Ectodermal cell (in vitro differentiated cells): Measurements from ENCODE around the gene PLCH2.
"Not testable (repeated sequence)": the region's sequence is repeated elsewhere in the genome, so short reads cannot be mapped to it uniquely, and the experiment has no call there.

ENCODE experiments used
- H3K27ac ChIP-seq: 2 replicates; pipeline ENCODE4 v1.7.0; 2013; ENCODE audit warnings: mild to moderate bottlenecking, low read depth, low read length; ENCODE audit not compliant: insufficient read depth, poor library complexity, severe bottlenecking
- H3K27me3 ChIP-seq: 2 replicates; pipeline ENCODE4 v1.7.0; 2013; ENCODE audit warnings: mild to moderate bottlenecking, low read length; ENCODE audit not compliant: insufficient read depth, control insufficient read depth, poor library complexity, severe bottlenecking
- H3K36me3 ChIP-seq: one replicate; pipeline ENCODE4 v1.7.0; 2013; ENCODE audit warnings: low read length; ENCODE audit not compliant: control insufficient read depth, insufficient read depth
- H3K4me1 ChIP-seq: one replicate; pipeline ENCODE4 v1.7.0; 2013; ENCODE audit warnings: low read length; ENCODE audit not compliant: control insufficient read depth, insufficient read depth
- H3K4me3 ChIP-seq: 2 replicates; pipeline ENCODE4 v1.7.0; 2013; ENCODE audit warnings: low read depth, low read length, control low read depth; ENCODE audit not compliant: insufficient read depth
- H3K9me3 ChIP-seq: 2 replicates; pipeline ENCODE4 v1.7.0; 2013; ENCODE audit warnings: mild to moderate bottlenecking, low read length, moderate library complexity; ENCODE audit not compliant: control insufficient read depth
- WGBS, 2 experiments: methylation state at CpG; one replicate each; pipeline ENCODE4 v1.1.7; 2013; ENCODE audit warnings: missing lambda C conversion rate in 2 of 2; 5-methylcytosine and 5-hydroxymethylcytosine counted together

Gene PLCH2

GRCh38 chr1:2549367-2550029 is 73.4 kb downstream of the PLCH2 start:
- H3K36me3 ChIP-seq, H3K27ac ChIP-seq, H3K27me3 ChIP-seq, H3K9me3 ChIP-seq, H3K4me3 ChIP-seq: not testable (repeated sequence)
- WGBS, 2 experiments: 86% methylated on average over 19 to 21 of the region's 28 CpGs
- peaks cover 34% of the 10 kb centered on the region for H3K4me1 ChIP-seq

GRCh38 chr1:2550309-2550861 is 74.3 kb downstream of the PLCH2 start:
- 80 to 89% methylated on average over 11 of the region's 12 CpGs for WGBS, 2 experiments
- H3K4me1 ChIP-seq: peaks cover 25% of the 10 kb centered on the region
- H3K27me3 ChIP-seq, H3K9me3 ChIP-seq, H3K4me3 ChIP-seq, H3K36me3 ChIP-seq, H3K27ac ChIP-seq: not testable (repeated sequence)

- H3K4me3 ChIP-seq, H3K9me3 ChIP-seq, H3K36me3 ChIP-seq, H3K27me3 ChIP-seq, H3K27ac ChIP-seq: not testable (repeated sequence)
- H3K4me1 ChIP-seq: peaks cover 24% of the 10 kb centered on the region
- 92 to 93% methylated on average over 9 of the region's 9 CpGs for WGBS, 2 experiments
Measured at GRCh38 chr1:2551544-2551943, 75.5 kb downstream of the PLCH2 start.

- Histone ChIP-seq H3K27ac (no peak overlapping the region), H3K9me3 (no peaks in the 10 kb centered on the region), H3K4me1 (peaks cover 26% of the 10 kb centered on the region), H3K4me3 (no peak overlapping the region), H3K27me3 (no peaks in the 10 kb centered on the region), H3K36me3 (no peaks in the 10 kb centered on the region)
- WGBS, 2 experiments: 94% methylated on average over 23 to 26 of the region's 26 CpGs
Measured at GRCh38 chr1:2552189-2552588, 76.1 kb downstream of the PLCH2 start.

GRCh38 chr1:2553076-2553475 is 77.0 kb downstream of the PLCH2 start:
- not testable (repeated sequence) for H3K9me3 ChIP-seq, H3K27me3 ChIP-seq, H3K27ac ChIP-seq, H3K4me3 ChIP-seq, H3K36me3 ChIP-seq
- H3K4me1 ChIP-seq: peaks cover 18% of the 10 kb centered on the region
- WGBS, 2 experiments: 68 to 74% methylated on average over 7 of the region's 9 CpGs

- Histone ChIP-seq H3K4me1 (peaks cover 9% of the 10 kb centered on the region), H3K27ac (no peak overlapping the region), H3K4me3 (no peak overlapping the region), H3K36me3 (no peaks in the 10 kb centered on the region), H3K27me3 (no peaks in the 10 kb centered on the region), H3K9me3 (no peaks in the 10 kb centered on the region)
- 93 to 94% methylated on average over 30 of the region's 30 CpGs for WGBS, 2 experiments
Measured at GRCh38 chr1:2553871-2554620, 78.0 kb downstream of the PLCH2 start.

- WGBS, 2 experiments: 86 to 87% methylated on average over 19 of the region's 19 CpGs
Measured at GRCh38 chr1:2554621-2555387, 78.7 kb downstream of the PLCH2 start.

More at GRCh38 chr1:2554621-2555387, 78.7 kb downstream of the PLCH2 start:
- Histone ChIP-seq H3K4me3 (no peak overlapping the region), H3K36me3 (no peaks in the 10 kb centered on the region), H3K9me3 (no peaks in the 10 kb centered on the region), H3K27ac (no peak overlapping the region), H3K4me1 (peaks cover 6% of the 10 kb centered on the region), H3K27me3 (no peaks in the 10 kb centered on the region)
